Ovary (tissue), 3 donors: ENCODE data around the gene FAM229A.
"Not testable (repeated sequence)": the region's sequence is repeated elsewhere in the genome, so short reads cannot be mapped to it uniquely, and the experiment has no call there.

Experiments used
- POLR2A ChIP-seq: fragments of 450-650 bp; IDR thresholded peaks from one replicate; pipeline ENCODE4 v1.6.1; 2017; ENCODE audit warnings: antibody characterized with exemption, mild to moderate bottlenecking, moderate library complexity
- TF ChIP-seq, protein P1 (sequence below), 3 donors: fragments of 450-650 bp in 2 of 3; fragments of 200-600 bp in 1 of 3; IDR thresholded peaks; one replicate each; pipeline versions ENCODE4 v1.5.1 to v1.8.0; 2016 to 2022; ENCODE audit warnings: antibody characterized with exemption in 3 of 3, mild to moderate bottlenecking in 1 of 3
- donor health status: DM: no; HTN: no; CAD: no.

DNA sequence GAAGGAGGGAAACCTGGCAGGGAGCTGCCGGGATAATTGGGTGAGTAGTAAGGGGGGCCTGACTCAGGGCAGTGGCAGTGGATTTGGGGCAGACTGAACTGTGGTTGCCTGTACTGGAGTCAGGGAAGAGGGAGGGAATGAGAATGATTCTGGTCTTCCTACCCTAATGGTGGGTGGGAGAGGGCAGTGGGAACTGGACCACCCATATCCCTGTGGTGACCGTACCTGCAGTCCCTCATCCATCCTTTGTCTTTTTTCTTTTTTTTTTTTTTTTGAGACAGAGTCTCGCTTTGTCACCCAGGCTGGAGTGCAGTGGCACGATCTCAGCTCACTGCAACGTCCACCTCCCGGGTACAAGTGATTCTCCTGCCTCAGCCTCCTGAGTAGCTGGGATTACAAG lies 6.5 kb downstream of the FAM229A start:
- TF ChIP-seq, protein P1, sequence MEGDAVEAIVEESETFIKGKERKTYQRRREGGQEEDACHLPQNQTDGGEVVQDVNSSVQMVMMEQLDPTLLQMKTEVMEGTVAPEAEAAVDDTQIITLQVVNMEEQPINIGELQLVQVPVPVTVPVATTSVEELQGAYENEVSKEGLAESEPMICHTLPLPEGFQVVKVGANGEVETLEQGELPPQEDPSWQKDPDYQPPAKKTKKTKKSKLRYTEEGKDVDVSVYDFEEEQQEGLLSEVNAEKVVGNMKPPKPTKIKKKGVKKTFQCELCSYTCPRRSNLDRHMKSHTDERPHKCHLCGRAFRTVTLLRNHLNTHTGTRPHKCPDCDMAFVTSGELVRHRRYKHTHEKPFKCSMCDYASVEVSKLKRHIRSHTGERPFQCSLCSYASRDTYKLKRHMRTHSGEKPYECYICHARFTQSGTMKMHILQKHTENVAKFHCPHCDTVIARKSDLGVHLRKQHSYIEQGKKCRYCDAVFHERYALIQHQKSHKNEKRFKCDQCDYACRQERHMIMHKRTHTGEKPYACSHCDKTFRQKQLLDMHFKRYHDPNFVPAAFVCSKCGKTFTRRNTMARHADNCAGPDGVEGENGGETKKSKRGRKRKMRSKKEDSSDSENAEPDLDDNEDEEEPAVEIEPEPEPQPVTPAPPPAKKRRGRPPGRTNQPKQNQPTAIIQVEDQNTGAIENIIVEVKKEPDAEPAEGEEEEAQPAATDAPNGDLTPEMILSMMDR (IDR thresholded peaks at IDR 0.05): not testable (repeated sequence)
- not testable (repeated sequence) for TF ChIP-seq POLR2A
